ENCODE data around the gene ASCL1.

Gene ASCL1

GRCh38 chr12:102977945-102978706 is 20.7 kb downstream of the ASCL1 start:
- DNase-seq (ENCODE audit: low read depth), result no peak

- no peak for DNase-seq (ENCODE audit: low read depth)
Measured at GRCh38 chr12:102980350-102980749, 22.9 kb downstream of the ASCL1 start.

GRCh38 chr12:102990419-102990818 is 32.9 kb downstream of the ASCL1 start:
- DNase-seq (ENCODE audit: low read depth), result no peak

GRCh38 chr12:102992297-102992696 is 34.8 kb downstream of the ASCL1 start:
- DNase-seq (ENCODE audit: low read depth), result no peak

GRCh38 chr12:102992720-102993119 is 35.2 kb downstream of the ASCL1 start:
- no peak for DNase-seq (ENCODE audit: low read depth)

GRCh38 chr12:102993537-102993936 is 36.1 kb downstream of the ASCL1 start:
- DNase-seq (ENCODE audit: low read depth), result no peak

- DNase-seq (ENCODE audit: low read depth), result no peak
Measured at GRCh38 chr12:102995372-102995771, 37.9 kb downstream of the ASCL1 start.
